GOT3 (cell line): ENCODE results near the gene AGBL4.

Source experiments
- DNase-seq: peaks from one replicate; lab custom pipeline; 2025; ENCODE audit warnings: mixed read lengths; lab: John Stamatoyannopoulos, UW

The AGBL4 gene

GRCh38 chr1:48889082-48889481 is 1134.7 kb downstream of the AGBL4 start:
- no peak for DNase-seq

GRCh38 chr1:48887796-48888195 is 1136.0 kb downstream of the AGBL4 start:
- DNase-seq: no peak

DNA sequence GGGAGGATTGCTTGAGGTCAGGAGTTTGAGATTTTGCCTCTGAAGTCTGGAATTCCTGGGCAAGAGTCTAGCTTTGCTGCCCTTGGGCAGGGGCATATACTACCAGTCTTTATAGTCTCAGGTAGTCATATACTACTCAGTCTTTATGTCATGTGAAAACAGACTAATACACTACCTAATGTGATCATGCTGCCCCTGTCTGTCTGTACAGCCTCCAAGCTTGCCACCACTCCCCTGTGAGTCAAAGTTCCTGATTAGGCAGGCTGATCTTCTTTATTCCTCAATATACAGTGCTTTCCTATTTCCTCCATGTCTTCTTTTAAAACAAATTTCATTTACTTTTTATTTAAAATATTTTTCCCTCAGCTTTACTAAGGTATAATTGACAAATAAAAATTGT is 1141.7 kb downstream of the AGBL4 start:
- no peak for DNase-seq

DNA sequence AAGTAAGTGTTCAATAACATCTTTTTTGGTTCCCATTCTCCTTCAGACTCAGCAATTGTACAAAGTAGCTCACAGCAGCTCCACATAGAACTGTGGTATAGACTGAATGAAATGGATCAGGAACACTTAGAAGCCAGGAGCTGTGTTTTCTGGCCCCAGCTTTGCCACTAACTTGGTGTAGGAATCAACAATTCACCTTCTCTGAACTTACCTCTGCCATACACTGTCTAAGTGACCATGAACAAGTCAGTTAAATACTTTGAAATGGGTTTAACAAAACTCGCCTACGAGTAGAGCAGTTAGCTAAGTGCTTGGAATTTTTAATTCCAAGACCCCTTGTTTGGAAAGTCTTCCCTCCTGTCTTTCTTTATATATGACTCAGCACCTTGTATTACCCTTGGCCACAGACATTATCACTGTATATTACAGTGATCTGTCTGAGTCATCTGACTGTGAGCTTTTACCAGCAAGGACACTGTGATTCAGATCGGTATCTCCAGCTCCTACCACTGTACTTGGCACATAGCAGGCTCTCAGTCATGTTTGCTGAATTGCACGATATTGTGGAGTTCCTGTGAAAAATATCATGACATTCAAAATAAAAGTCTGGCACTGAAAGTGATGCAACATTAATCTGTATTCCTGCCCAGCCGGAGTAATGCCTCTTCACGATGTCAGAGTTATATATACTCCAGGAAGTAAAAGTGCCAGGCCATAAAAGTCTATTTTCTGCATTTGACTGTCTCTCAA is 1145.4 kb downstream of the AGBL4 start:
- peak; percentile 22 for DNase-seq

DNA sequence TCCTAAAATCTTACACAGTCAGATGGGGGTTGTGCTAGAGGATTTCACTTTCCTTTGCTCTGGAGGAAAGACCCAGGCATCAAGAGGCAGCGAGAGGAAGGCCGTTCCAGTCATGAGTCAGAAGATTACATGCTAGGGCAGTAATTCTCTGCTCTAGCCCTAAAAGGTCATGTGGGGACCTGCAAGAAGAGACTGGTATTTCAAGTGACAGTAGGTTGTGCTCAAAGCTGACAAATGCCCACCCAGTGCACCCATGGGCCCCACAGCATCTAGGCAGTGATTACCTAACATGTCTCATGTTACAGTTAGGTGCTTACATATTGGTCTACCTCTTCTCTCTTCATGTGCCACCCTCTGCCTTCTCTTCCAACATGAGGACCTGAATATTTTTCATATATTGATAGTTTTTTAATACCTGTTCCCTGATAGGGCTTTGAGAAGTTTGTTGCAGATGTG is 1147.4 kb downstream of the AGBL4 start:
- no peak for DNase-seq

DNA sequence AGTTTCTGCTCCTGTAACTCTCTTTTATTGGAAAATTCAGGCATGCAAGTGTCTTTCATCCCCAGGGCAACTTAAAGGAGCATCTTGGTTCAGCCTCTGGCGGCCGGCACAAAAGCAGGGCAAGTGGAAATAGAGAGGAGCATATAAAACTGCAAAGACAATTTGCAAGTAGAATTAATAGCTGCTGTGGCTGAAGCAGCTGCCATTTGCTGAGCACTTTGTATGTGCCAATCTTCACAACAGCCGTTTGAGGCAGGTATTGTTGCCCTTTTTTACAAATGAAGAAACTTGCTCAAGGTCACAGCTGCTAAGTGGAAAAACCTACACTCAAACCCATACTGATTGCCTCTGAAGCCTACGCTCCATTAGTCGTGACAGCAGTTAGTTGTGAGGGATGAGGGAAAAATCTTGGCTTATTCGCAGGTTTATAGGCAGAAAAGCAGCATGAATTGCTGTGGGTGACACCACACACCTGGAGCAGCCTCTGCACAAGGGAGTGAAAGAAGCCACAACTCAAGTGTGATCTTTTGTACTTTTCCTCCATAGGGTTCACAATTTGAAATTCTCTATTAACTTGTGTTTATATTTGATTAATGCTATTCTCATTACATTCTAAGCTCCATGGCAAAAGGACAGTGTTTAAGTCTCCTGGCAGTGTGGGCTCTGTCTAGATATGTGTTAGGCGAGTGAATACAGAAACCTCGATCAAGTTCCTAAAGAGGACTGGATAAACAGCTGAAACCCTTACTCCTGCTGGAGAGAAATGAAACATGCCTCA is 1148.0 kb downstream of the AGBL4 start:
- no peak for DNase-seq

DNA sequence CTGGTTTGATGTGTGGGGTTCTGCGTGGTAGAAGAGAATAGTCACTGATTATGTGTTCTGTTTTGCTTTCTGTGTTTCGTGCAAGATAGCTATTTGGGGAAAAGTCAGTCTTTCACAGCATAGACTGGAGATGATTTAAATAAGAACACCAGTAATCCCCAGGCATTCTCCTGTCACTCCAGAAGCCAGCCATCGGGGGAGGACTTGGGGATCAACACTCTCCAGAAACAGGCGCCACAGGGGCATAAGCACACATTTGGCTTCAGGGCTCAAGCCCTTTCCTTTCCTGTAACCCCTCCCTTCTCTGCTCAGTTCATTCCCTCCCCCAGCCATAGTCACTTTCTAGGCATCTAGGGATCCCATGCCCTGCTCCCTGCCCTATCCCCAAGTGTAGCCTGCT is 1149.8 kb downstream of the AGBL4 start:
- DNase-seq: no peak

GRCh38 chr1:48870596-48870995 is 1153.2 kb downstream of the AGBL4 start:
- DNase-seq: no peak

GRCh38 chr1:48869116-48869893 is 1154.4 kb downstream of the AGBL4 start:
- DNase-seq: no peak

- no peak for DNase-seq
Measured at GRCh38 chr1:48864913-48865312, 1158.8 kb downstream of the AGBL4 start.

GRCh38 chr1:48859456-48859855 is 1164.3 kb downstream of the AGBL4 start:
- no peak for DNase-seq

GRCh38 chr1:48858200-48858920 is 1165.4 kb downstream of the AGBL4 start:
- DNase-seq: no peak

DNA sequence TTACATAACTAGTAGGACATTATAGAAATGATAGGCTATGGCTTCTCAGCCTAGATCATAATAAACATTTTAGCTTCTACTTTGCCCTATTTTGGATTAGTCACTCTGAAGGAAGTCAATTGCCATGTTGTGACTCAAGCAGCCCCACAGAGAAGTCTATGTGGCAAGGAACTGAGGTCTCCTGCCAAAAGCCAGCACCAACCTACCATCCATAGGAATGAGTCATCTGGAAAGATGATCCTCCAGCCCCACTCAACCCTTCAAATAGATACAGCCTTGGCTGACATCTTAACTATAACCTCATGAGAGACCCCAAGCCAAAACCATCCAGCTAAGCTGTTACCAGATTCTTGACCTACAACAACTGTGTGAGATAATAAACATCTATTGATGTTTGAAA is 1170.7 kb downstream of the AGBL4 start:
- no peak for DNase-seq

GRCh38 chr1:48851638-48852037 is 1172.1 kb downstream of the AGBL4 start:
- DNase-seq: no peak

DNA sequence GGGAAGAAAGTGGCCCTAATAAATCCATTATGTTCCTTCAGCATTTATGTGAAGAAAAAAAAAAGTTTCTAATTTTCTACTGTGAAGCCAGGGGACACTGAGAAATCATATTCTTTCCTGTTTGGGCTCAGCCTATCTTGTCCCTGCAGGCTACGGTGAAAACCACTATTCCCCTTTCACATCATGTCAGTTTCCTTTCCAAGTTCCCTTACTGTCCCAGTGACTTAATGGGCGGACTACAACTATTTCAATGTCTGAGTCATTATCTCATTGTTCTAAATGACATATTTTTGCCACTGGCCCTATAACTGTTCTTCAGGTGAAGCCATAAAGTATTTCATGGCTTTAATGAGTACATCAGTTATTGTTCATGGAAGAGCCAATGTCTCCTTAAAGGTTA is 1175.7 kb downstream of the AGBL4 start:
- no peak for DNase-seq

DNA sequence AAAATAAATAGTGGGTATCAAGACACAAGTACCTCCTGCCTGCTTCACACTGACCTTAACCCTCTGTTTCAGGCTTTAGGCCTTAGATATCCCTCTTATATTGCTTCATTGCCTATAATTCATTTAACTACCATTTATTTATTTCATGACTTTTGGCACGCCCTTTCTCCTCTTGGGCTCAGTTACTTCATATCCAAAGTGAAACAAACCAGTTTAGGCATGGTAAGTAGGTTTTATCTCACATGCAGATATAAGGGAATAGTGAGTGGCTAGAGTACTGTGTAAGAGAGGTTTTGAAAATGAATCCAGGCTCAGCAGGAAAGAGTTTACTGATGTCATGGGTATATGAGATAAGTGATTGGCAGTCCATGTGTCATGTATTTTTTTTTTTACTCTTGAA is 1177.3 kb downstream of the AGBL4 start:
- no peak for DNase-seq

GRCh38 chr1:48844187-48844586 is 1179.6 kb downstream of the AGBL4 start:
- no peak for DNase-seq

DNA sequence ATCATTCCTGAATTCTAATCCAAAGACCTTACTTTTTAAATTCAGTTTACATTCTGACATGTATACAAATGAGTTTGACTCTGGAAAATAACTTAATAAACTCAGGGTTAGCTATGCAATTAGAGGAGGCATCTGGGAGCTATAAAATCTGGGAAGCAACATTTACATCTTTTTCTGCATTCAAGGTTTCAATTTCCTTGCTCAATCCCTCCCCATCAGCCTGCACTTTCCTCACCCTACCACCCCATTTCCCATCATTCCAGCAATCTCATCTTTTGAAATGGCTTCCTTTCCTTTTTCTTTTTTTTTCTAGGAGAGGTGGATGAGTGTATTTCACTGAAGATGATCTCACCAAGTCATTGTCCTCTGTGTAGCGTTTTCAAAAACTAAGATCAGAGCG is 1181.8 kb downstream of the AGBL4 start:
- no peak for DNase-seq

- no peak for DNase-seq
Measured at GRCh38 chr1:48841461-48841860, 1182.3 kb downstream of the AGBL4 start.

- no peak for DNase-seq
Measured at GRCh38 chr1:48831120-48831978, 1192.4 kb downstream of the AGBL4 start.

DNA sequence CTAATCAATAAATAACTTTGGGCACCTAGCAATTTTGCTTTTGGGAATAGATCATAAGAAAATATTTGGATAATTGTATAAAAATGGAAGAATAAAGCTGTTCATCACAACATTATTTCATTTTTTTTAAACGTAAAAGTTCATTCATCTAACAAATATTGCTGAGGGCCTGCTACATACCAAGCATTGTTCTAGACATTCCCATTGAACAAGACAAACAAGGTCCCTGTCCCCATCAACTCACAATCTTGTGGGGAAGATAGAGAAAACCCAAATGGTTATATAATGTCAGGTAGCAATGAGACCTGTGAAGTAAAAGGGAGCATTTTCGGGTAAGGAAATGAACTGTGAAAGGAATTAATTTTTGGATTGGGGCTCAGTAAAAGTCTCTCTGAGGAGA is 1193.0 kb downstream of the AGBL4 start:
- no peak for DNase-seq
